ENCODE results near the gene C7orf57. TPM values are rescaled to one million over a fixed set of nuclear protein-coding genes. Genes with fewer than 3 reads are reported as not detected.

Gene C7orf57
- total and polyA plus RNA-seq, 8 donors, result 0.60 to 3.9 (median 2.5) TPM; not detected in 1

DNA sequence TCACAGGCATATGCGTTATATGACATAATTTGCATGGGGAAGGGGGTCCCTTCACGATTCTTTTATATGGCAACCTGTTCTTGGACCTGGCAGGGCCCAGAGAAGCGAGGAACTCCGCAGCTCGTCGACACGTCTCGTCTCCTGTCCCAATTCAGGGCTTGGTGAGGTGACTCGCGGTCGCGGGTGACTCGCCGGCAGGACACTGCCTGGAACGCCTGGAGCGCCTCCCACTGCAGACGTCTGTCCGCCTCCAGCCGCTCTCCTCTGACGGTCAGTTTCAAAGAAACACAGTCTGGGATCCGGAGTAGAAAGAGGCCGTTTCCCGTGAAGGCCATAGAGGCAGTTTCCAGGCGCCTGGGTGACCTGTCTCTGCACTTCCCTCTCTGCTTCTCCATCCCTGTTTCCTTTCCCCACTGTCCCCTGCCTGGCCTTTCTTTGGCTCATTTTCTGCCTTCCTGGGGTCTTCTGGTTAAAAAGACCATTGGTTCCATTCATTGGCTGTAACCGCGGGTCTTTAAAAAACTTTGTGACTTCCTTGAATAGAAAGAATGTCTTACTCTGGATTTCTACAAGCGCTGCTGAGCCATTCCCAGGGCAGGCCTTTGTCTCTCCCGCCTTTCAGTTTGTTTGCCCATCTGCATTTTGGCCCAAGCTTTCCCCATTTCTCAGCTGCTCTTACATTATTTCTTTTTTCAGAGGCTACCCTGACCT is 54.9 kb downstream of the C7orf57 start:
- peak; percentile 1 for ATAC-seq
- intact Hi-C loops (cut with DNase I), result no loop called here

GRCh38 chr7:48091506-48092433 is 56.4 kb downstream of the C7orf57 start:
- Histone ChIP-seq H3K36me3 (peaks cover 0 to 67% of the 10 kb centered on the region in 2 donors), H3K9me3 (no peaks in the 10 kb centered on the region), H3K4me3 (peak overlapping the region in 1 of 2 donors; percentile 93), H3K27me3 (no peaks in the 10 kb centered on the region), H3K4me1 (peaks cover 13 to 88% of the 10 kb centered on the region in 2 donors), H3K27ac (peak overlapping the region in 1 of 2 donors; percentile 30)
- intact Hi-C loops (cut with DNase I), result no loop called here
- TF ChIP-seq CTCF (IDR thresholded peaks at IDR 0.05), result no peak
- ATAC-seq, result no peak
- no peak for DNase-seq

More for the DNA sequence above, 54.9 kb downstream of the C7orf57 start:
- H3K27ac ChIP-seq, result peak overlapping the region; percentile 98 to 99
- H3K4me1 ChIP-seq, result peaks cover 18 to 88% of the 10 kb centered on the region in 2 donors
- peak overlapping the region; percentile 89 to 93 for H3K4me3 ChIP-seq
- H3K27me3 ChIP-seq, result no peaks in the 10 kb centered on the region
- no peaks in the 10 kb centered on the region for H3K9me3 ChIP-seq
- TF ChIP-seq CTCF (IDR thresholded peaks at IDR 0.05), result no peak
- H3K36me3 ChIP-seq, result peaks cover 0 to 51% of the 10 kb centered on the region in 2 donors
- DNase-seq, result peak in 3 of 4 donors; percentile 25 to 85 (median 73)

GRCh38 chr7:48094861-48095293 is 59.5 kb downstream of the C7orf57 start:
- Histone ChIP-seq H3K27me3 (no peaks in the 10 kb centered on the region), H3K9me3 (no peaks in the 10 kb centered on the region), H3K36me3 (peaks cover 0 to 93% of the 10 kb centered on the region in 2 donors), H3K4me3 (no peak overlapping the region), H3K27ac (peak overlapping the region; percentile 33 to 85), H3K4me1 (peaks cover 4 to 98% of the 10 kb centered on the region in 2 donors)
- no peak for TF ChIP-seq CTCF (IDR thresholded peaks at IDR 0.05)
- ATAC-seq (peak; percentile 16), DNase-seq (peak in 1 of 4 donors; percentile 26)
- intact Hi-C loops (cut with DNase I), result no loop called here

GRCh38 chr7:48096273-48096672 is 60.9 kb downstream of the C7orf57 start:
- intact Hi-C loops (cut with DNase I), result no loop called here
- peaks cover 4 to 91% of the 10 kb centered on the region in 2 donors for H3K4me1 ChIP-seq
- DNase-seq (no peak), ATAC-seq (peak; percentile 48)
- peak overlapping the region; percentile 35 to 85 for H3K27ac ChIP-seq
- H3K4me3 ChIP-seq, result peak overlapping the region in 1 of 2 donors; percentile 13
- no peaks in the 10 kb centered on the region for H3K27me3 ChIP-seq
- no peak for TF ChIP-seq CTCF (IDR thresholded peaks at IDR 0.05)
- no peaks in the 10 kb centered on the region for H3K9me3 ChIP-seq
- H3K36me3 ChIP-seq, result peaks cover 0 to 95% of the 10 kb centered on the region in 2 donors

Data from left lung (tissue), 10 donors.